ENCODE measurements around the gene TPK1. TPM values are rescaled to one million over a fixed set of nuclear protein-coding genes. Genes with fewer than 3 reads are reported as not detected.

The TPK1 gene
- total RNA-seq, 4 donors from 2014 or later, result 0.59 to 178 (median 8.8) TPM

GRCh38 chr7:144546782-144547181 is 289.1 kb downstream of the TPK1 start:
- Histone ChIP-seq H3K27ac (no peak overlapping the region), H3K4me3 (no peak overlapping the region), H3K4me1 (no peaks in the 10 kb centered on the region), H3K9me3 (no peaks in the 10 kb centered on the region), H3K27me3 (no peaks in the 10 kb centered on the region), H3K36me3 (no peaks in the 10 kb centered on the region)
- no peak for DNase-seq
- intact Hi-C loops (cut with DNase I; ENCODE audit: low total_unique reads), result no loop called here
- no peak for TF ChIP-seq POLR2A (IDR thresholded peaks at IDR 0.05)
- TF ChIP-seq, protein P1, sequence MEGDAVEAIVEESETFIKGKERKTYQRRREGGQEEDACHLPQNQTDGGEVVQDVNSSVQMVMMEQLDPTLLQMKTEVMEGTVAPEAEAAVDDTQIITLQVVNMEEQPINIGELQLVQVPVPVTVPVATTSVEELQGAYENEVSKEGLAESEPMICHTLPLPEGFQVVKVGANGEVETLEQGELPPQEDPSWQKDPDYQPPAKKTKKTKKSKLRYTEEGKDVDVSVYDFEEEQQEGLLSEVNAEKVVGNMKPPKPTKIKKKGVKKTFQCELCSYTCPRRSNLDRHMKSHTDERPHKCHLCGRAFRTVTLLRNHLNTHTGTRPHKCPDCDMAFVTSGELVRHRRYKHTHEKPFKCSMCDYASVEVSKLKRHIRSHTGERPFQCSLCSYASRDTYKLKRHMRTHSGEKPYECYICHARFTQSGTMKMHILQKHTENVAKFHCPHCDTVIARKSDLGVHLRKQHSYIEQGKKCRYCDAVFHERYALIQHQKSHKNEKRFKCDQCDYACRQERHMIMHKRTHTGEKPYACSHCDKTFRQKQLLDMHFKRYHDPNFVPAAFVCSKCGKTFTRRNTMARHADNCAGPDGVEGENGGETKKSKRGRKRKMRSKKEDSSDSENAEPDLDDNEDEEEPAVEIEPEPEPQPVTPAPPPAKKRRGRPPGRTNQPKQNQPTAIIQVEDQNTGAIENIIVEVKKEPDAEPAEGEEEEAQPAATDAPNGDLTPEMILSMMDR (IDR thresholded peaks at IDR 0.05), result no peak

DNA sequence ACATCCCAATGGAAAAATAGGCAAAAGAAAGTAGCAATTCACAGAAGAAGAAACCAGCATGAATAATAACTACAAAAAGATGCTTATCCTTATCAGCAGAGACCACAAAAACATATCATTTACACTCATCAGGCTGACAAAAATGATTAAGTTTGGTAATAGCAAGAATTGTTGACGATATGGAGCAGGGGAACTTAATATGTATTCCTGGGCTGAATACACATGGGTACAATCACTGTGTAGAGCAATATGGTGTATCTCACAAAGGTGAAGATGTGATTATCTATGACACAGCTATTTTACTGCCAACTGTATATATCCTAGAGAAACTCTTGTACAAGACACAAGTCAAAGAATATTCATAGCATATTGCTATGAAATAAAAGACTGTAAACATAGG is 290.5 kb downstream of the TPK1 start:
- H3K9me3 ChIP-seq, result no peaks in the 10 kb centered on the region
- intact Hi-C loops (cut with DNase I; ENCODE audit: low total_unique reads), result no loop called here
- H3K27me3 ChIP-seq, result no peaks in the 10 kb centered on the region
- DNase-seq, result no peak
- no peak overlapping the region for H3K4me3 ChIP-seq
- no peaks in the 10 kb centered on the region for H3K36me3 ChIP-seq
- TF ChIP-seq, protein P1 (IDR thresholded peaks at IDR 0.05), result no peak
- TF ChIP-seq POLR2A (IDR thresholded peaks at IDR 0.05), result no peak
- no peaks in the 10 kb centered on the region for H3K4me1 ChIP-seq
- no peak overlapping the region for H3K27ac ChIP-seq

GRCh38 chr7:144534655-144535395 is 301.0 kb downstream of the TPK1 start:
- Histone ChIP-seq H3K9me3 (no peaks in the 10 kb centered on the region), H3K36me3 (no peaks in the 10 kb centered on the region), H3K27ac (no peak overlapping the region), H3K27me3 (no peaks in the 10 kb centered on the region), H3K4me1 (no peaks in the 10 kb centered on the region), H3K4me3 (no peak overlapping the region)
- TF ChIP-seq, protein P1 (IDR thresholded peaks at IDR 0.05), result no peak
- TF ChIP-seq POLR2A (IDR thresholded peaks at IDR 0.05), result no peak
- intact Hi-C loops (cut with DNase I; ENCODE audit: low total_unique reads), result no loop called here
- DNase-seq, result no peak

DNA sequence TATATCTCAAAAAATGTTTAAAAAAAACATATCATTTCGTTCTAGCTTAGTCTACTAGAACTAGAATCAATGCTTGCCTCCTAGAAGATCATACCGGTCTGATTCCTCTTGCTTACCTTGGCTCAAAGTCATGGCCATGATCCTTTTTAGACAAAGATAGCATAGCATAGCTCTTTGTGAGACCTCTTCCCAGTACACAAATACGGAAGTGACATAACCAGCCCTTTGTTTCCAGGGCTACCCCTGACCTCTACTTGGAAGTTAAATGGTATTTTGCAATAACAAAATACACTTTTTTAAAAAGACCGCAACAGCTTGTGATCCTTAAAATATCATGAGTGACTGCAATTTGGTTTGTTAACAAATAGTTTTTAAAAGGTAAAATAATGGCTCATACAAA is 301.7 kb downstream of the TPK1 start:
- Histone ChIP-seq H3K4me3 (no peak overlapping the region), H3K27me3 (no peaks in the 10 kb centered on the region), H3K36me3 (no peaks in the 10 kb centered on the region), H3K4me1 (no peaks in the 10 kb centered on the region), H3K27ac (no peak overlapping the region), H3K9me3 (no peaks in the 10 kb centered on the region)
- DNase-seq, result no peak
- intact Hi-C loops (cut with DNase I; ENCODE audit: low total_unique reads), result no loop called here
- TF ChIP-seq, protein P1 (IDR thresholded peaks at IDR 0.05), result no peak
- no peak for TF ChIP-seq POLR2A (IDR thresholded peaks at IDR 0.05)

- Histone ChIP-seq H3K4me3 (no peak overlapping the region), H3K36me3 (no peaks in the 10 kb centered on the region), H3K4me1 (no peaks in the 10 kb centered on the region), H3K27ac (no peak overlapping the region), H3K9me3 (no peaks in the 10 kb centered on the region), H3K27me3 (no peaks in the 10 kb centered on the region)
- DNase-seq, result no peak
- no peak for TF ChIP-seq POLR2A (IDR thresholded peaks at IDR 0.05)
- TF ChIP-seq, protein P1 (IDR thresholded peaks at IDR 0.05), result no peak
- intact Hi-C loops (cut with DNase I; ENCODE audit: low total_unique reads), result no loop called here
These were observed 304.7 kb downstream of the TPK1 start for GRCh38 chr7:144531181-144531580.

Data from uterus (tissue), 4 donors.